ENCODE measurements around the gene TNNT3. TPM values are rescaled to one million over a fixed set of nuclear protein-coding genes. Genes with fewer than 3 reads are reported as not detected.
"Not testable (repeated sequence)": the region's sequence is repeated elsewhere in the genome, so short reads cannot be mapped to it uniquely, and the experiment has no call there.

The TNNT3 gene
- total RNA-seq, 1 donor, result 3.2 TPM

DNA sequence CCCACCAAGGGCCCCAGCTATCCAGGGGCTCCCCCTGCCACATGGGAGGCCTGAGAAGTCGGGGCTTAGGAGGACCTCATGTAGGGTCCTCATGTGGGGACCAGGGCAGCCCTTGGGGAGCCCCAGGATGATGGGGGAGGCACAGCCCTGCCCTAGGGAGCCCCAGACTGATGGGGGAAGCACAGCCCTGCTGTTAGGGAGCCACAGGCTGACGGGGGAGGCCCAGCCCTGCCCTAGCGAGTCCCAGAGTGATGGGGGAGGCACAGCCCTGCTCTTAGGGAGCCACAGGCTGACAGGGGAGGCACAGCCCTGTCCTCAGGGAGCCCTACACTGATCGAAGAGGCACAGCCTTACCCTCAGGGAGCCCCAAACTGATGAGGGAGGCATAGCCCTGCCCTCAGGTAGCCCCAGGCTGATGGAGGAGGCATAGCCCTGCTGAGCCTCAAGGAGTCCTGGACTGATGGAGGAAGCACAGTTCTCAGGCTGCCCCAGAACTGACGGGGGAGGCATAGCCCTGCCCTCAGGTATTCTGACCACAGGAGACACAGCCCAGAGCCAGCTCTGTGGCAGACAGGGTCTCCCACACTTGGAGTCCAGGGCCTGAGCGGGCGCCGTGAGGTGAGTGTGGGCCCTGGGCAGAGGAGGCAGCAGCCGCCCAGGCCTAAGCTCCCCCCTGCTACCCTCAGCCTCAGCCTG, 38.6 kb upstream of the TNNT3 start:
- no peak for DNase-seq (ENCODE audit: low read depth in 2 of 3, low spot score in 2 of 3)

DNA sequence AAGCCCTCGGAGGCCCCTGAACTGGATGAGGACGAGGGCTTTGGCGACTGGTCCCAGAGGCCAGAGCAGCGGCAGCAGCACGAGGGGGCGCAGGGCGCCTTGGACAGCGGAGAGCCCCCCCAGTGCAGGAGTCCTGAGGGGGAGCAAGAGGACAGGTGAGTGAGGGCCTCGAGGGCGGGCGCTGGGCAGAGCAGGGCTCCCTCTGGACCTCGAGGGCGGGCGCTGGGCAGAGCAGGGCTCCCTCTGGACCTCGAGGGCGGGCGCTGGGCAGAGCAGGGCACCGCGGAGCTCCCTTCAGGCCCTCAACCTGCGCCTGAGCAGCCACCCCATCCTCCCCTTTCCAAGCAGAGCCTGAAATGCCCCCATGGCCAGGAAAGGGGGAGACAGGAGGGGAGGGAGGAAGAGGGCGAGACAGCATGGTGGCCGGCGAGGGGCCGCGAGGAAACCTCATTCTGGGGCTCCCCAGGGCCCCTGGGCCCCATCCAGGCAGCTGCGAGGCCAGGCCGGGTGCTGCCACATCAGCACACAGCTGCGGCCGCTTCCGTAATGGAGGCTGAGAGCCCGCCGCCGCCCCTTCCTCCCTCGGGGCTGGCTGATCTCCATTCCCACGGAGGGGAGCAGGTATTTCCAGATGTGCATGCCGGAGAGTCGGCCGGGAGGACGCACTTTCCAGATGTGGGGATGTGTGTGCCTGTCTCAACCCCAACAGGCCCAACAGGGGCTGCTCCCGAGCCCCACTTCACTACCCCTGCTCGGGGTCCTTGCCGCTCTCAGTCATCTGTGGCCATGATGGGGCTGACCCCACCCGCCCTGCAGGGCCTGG, 37.9 kb upstream of the TNNT3 start:
- DNase-seq (ENCODE audit: low read depth in 2 of 3, low spot score in 2 of 3), result peak in 2 of 3 donors; percentile 30 to 54

DNA sequence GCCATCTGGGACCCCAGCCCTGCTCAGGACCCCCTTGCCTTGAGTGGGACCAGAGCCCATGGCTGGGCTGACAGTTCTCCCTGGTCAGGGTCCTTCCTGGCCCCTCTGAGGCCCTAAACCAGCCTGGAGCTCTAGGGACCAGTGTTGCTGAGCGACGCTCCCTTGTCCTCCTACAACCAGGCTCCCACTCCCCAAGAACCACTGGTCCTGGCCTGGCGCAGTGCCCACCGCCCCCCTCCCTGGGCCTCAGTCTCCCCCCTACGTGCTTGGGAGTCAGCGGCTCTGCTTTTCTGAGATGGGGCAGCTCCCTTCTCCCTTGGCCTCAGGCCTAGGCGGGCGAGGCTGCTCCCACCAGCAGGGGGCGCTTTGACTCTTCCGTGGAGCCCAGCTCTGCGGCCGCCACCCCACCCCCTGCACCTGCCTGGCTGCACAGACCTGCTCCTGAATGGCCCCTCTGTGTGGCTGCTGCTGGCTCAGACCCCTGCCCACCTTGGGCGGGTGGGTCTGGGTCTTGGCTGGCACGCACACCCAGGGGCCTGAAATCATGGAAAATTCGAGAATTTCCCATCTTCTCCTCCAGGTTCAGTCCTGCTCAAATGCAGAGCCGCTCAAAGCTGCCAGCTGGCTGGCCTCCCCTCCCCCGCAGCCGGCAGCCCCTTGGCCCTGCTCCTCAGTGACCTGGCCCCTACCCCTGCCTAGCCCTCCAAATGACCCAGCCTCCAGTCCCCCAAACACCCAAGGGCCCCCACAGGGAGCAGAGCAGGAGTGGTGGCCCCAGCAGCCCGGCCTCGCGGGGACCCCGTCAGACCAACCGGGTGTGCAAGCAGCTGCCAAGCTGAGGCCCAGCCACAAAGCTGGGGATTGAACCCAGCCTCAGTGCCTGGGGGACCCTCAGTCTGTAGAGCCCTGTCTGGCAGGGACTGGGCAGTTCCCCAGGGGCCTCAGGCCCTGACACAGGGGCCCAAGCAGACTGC, 37.0 kb upstream of the TNNT3 start:
- DNase-seq (ENCODE audit: low read depth in 2 of 3, low spot score in 2 of 3), result peak; percentile 78 to 84 (median 81)

- no peak for DNase-seq (ENCODE audit: low read depth in 2 of 3, low spot score in 2 of 3)
Observed at GRCh38 chr11:1883346-1884302, 35.9 kb upstream of the TNNT3 start.

DNA sequence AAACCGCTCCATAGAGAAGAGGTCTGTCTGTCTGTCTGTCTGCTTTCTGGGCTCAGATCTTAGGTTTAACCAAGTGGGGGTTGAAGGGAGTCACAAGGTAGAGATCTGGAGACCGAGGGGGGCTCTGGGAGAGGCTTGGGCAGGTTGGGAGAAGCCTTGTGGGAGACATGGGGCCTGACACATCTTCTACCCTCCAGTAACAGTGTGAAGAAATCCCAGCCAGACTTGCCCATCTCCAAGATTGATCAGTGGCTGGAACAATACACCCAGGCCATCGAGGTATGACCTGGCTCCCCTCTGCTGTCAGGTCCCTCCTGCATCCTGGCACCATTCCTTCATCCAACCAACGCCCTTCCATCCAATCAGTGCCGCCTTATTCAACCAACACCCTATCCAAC, 35.2 kb upstream of the TNNT3 start:
- DNase-seq (ENCODE audit: low read depth in 2 of 3, low spot score in 2 of 3), result no peak

- DNase-seq (ENCODE audit: low read depth in 2 of 3, low spot score in 2 of 3), result not testable (repeated sequence)
Observed at GRCh38 chr11:1886551-1886950, 33.0 kb upstream of the TNNT3 start.

GRCh38 chr11:1887451-1888346, 31.8 kb upstream of the TNNT3 start:
- DNase-seq (ENCODE audit: low read depth in 2 of 3, low spot score in 2 of 3), result peak in 2 of 3 donors; percentile 17 to 45

GRCh38 chr11:1888347-1888753, 31.2 kb upstream of the TNNT3 start:
- peak in 1 of 3 donors; percentile 11 for DNase-seq (ENCODE audit: low read depth in 2 of 3, low spot score in 2 of 3)

GRCh38 chr11:1888811-1889210, 30.7 kb upstream of the TNNT3 start:
- peak in 1 of 3 donors; percentile 13 for DNase-seq (ENCODE audit: low read depth in 2 of 3, low spot score in 2 of 3)

DNA sequence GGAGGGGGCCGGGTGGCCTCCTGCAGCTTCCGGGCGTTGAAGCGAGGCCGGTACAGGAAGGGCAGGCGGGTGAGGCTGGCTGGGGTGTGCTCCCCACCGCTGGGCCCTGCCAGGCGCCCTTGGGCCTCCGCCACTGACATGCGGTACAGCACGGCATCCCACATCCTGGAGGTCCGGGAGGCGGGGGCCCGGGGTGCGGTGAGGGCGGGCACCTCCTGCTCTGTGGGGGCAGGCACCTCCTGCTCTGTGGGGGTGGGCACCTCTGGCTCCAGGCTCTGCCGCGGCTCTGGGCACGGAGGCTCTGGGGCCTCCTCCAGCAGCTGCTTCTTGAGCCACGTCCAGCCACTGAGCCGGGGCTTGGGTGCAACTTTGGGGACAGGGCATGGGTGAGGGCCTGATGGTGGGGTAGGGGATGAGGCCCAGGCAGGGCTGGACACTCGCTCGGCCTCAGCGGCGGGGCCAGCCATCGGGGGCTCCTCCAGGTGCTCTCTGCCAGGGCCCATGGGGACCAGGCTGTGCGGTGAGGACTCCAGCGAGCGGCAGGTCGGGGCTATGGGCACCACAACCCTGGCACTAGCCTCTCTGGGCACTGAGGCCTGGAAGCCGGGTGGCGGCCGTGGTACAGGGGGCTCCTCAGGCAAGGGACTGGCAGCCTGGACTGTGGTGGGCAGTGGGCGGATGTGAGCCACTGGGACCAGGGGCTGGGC, 30.1 kb upstream of the TNNT3 start:
- DNase-seq (ENCODE audit: low read depth in 2 of 3, low spot score in 2 of 3), result peak in 2 of 3 donors; percentile 72 to 74

- DNase-seq (ENCODE audit: low read depth in 2 of 3, low spot score in 2 of 3), result peak in 2 of 3 donors; percentile 46 to 54
Observed at GRCh38 chr11:1889941-1890855, 29.3 kb upstream of the TNNT3 start.

- peak in 2 of 3 donors; percentile 20 to 21 for DNase-seq (ENCODE audit: low read depth in 2 of 3, low spot score in 2 of 3)
Observed at GRCh38 chr11:1890856-1891830, 28.4 kb upstream of the TNNT3 start.

- no peak for DNase-seq (ENCODE audit: low read depth in 2 of 3, low spot score in 2 of 3)
Observed at GRCh38 chr11:1891831-1892115, 27.7 kb upstream of the TNNT3 start, which contains the start of gene PRR33. TSS of gene PRR33 (minus strand) at chr11:1891895. CDS start at chr11:1890584, 1,311 bp downstream.

DNA sequence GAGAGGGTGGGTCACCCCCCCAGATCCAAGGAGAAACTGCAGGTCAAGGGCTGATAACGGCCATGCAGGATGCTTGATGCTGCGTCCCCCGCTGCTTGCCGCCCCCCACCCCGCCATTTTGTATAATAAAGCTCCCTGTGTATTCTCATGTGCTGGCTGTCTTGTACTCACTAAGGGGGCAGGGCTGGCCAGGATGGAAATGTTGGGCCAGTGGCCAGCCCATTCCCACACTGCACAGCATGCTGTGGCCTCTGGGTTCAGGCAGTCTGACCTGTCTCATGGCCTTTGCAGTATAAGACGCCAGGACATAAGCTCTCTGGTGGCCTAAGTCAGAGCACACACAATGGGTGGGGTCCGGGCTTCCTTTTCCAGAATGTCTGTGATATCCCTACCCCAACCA, 27.4 kb upstream of the TNNT3 start:
- DNase-seq (ENCODE audit: low read depth in 2 of 3, low spot score in 2 of 3), result no peak

GRCh38 chr11:1892558-1892957, 26.9 kb upstream of the TNNT3 start:
- DNase-seq (ENCODE audit: low read depth in 2 of 3, low spot score in 2 of 3), result no peak

All from hematopoietic multipotent progenitor cell (in vitro differentiated cells).